HepG2 (cell line): Measurements from ENCODE around the gene ZDHHC19. TPM values are rescaled to one million over a fixed set of nuclear protein-coding genes. Genes with fewer than 3 reads are reported as not detected.

ENCODE experiments used
- ATAC-seq: fragments of 200-7000 bp; cut with Tn5 transposase; 3 replicates; pipeline ENCODE4 v1.9.1; 2020; ENCODE audit warnings: mild to moderate bottlenecking, moderate library complexity
- BruUV-seq: library from RNA; stranded (reverse); fragments of 400-500 nt; replicated peaks from 2 replicates; lab custom pipeline; 2021; lab: Mats Ljungman, UMichigan
- CTCF ChIA-PET: fragments of 300-600 bp; formaldehyde crosslinking; extraction: SDS; loops from one replicate; lab custom pipeline; 2021; ENCODE audit warnings: low total read pairs, inconsistent platforms, low intra/inter-chr PET ratio; lab: Yijun Ruan, JAX
- POLR2A ChIA-PET: fragments of 350-600 bp; sonication (Branson Sonifier 250); formaldehyde crosslinking; loops from one replicate; lab custom pipeline; 2020; ENCODE audit warnings: antibody characterized with exemption, inconsistent platforms; lab: Yijun Ruan, JAX
- DNase-seq: peaks from one replicate; pipeline ENCODE4 v3.0.0-alpha.2; 2015; ENCODE audit warnings: low spot score
- FAIRE-seq: peaks from 3 replicates; lab custom pipeline; 2011; peaks lifted over from hg19 to GRCh38; lab: Jason Lieb, UNC
- H2AFZ ChIP-seq: one replicate; pipeline ENCODE4 v1.6.1; 2011; ENCODE audit warnings: low read length, inconsistent platforms
- H3K27ac ChIP-seq: fragments of 300-600 bp; 3 replicates; pipeline ENCODE4 v1.8.0; 2011; ENCODE audit warnings: mixed run types, mild to moderate bottlenecking, mixed read lengths, low read length, inconsistent platforms; ENCODE audit not compliant: insufficient read depth; ENCODE audit errors: extremely low read length
- H3K27me3 ChIP-seq, 2 experiments: fragments of 200-600 bp in 1 of 2; 2 replicates in 1 of 2; 3 replicates in 1 of 2; pipeline versions ENCODE4 v1.6.0 to v1.8.0; 2011; ENCODE audit warnings: low read length in 2 of 2, mild to moderate bottlenecking in 2 of 2, moderate library complexity in 2 of 2, inconsistent platforms in 1 of 2; ENCODE audit not compliant: insufficient read depth in 2 of 2, control insufficient read depth in 1 of 2
- H3K36me3 ChIP-seq, 2 experiments: fragments of 200-600 bp in 1 of 2; replicated peaks in 1 of 2; 2 replicates in 1 of 2; 3 replicates in 1 of 2; pipeline versions ENCODE4 v1.5.1 to v1.8.0; 2011; ENCODE audit warnings: low read length in 2 of 2, inconsistent platforms in 1 of 2; ENCODE audit not compliant: insufficient read depth in 2 of 2, control insufficient read depth in 1 of 2
- H3K4me1 ChIP-seq: 2 replicates; pipeline ENCODE4 v1.5.1; 2012; ENCODE audit warnings: low read length, inconsistent platforms; ENCODE audit not compliant: insufficient read depth
- H3K4me2 ChIP-seq: 2 replicates; pipeline ENCODE4 v1.6.0; 2011; ENCODE audit warnings: low read depth, low read length, inconsistent platforms
- H3K4me3 ChIP-seq, 3 experiments: fragments of 200-600 bp in 1 of 3; sonication (generic), shearing (Covaris generic) in 1 of 3; replicated peaks in 1 of 3; 2 replicates each; pipeline ENCODE4 v1.5.1; 2011 to 2016; ENCODE audit warnings: low read length in 3 of 3, inconsistent platforms in 2 of 3, low read depth in 2 of 3, mild to moderate bottlenecking in 2 of 3, control low read depth in 1 of 3, mixed read lengths in 1 of 3; ENCODE audit not compliant: insufficient read depth in 1 of 3
- H3K79me2 ChIP-seq: one replicate; pipeline ENCODE4 v1.6.1; 2011; ENCODE audit warnings: low read length, inconsistent platforms; ENCODE audit not compliant: insufficient read depth
- H3K9ac ChIP-seq: 2 replicates; pipeline ENCODE4 v1.6.0; 2011; ENCODE audit warnings: mild to moderate bottlenecking, low read depth, low read length, inconsistent platforms; ENCODE audit not compliant: insufficient read depth
- H3K9me3 ChIP-seq: 2 replicates; pipeline ENCODE4 v1.5.1; 2012; ENCODE audit warnings: mild to moderate bottlenecking, low read length
- H4K20me1 ChIP-seq: 2 replicates; pipeline ENCODE4 v1.6.0; 2011; ENCODE audit warnings: inconsistent platforms, mild to moderate bottlenecking, low read length, moderate library complexity; ENCODE audit not compliant: insufficient read depth
- HES4 ChIP-seq: sonication (generic); formaldehyde crosslinking; IDR thresholded peaks from 2 replicates; pipeline ENCODE4 v1.9.0; 2021; ENCODE audit warnings: mild to moderate bottlenecking, missing genetic modification reagents, borderline replicate concordance
- LBX2 ChIP-seq: sonication (generic); formaldehyde crosslinking; IDR thresholded peaks from 2 replicates; pipeline ENCODE4 v1.5.0; 2020; ENCODE audit warnings: missing genetic modification reagents, mild to moderate bottlenecking, borderline replicate concordance
- PTBP1 ChIP-seq: fragments of 200-400 bp; formaldehyde crosslinking; IDR thresholded peaks from 2 replicates; pipeline ENCODE4 v1.6.1; 2018; ENCODE audit warnings: low read length, low read depth; ENCODE audit not compliant: poor library complexity, severe bottlenecking
- SP5 ChIP-seq: IDR thresholded peaks from 2 replicates; pipeline ENCODE4 v1.6.1; 2016; ENCODE audit warnings: low read depth, borderline replicate concordance
- U2AF2 ChIP-seq: fragments of 200-400 bp; formaldehyde crosslinking; IDR thresholded peaks from 2 replicates; pipeline ENCODE4 v1.6.1; 2017; ENCODE audit warnings: low read depth, mild to moderate bottlenecking, low read length
- ZFY ChIP-seq: sonication (generic); formaldehyde crosslinking; IDR thresholded peaks from 2 replicates; pipeline ENCODE4 v1.4.0; 2020; ENCODE audit warnings: missing genetic modification reagents
- ZNF10 ChIP-seq: sonication (generic); formaldehyde crosslinking; IDR thresholded peaks from 2 replicates; pipeline ENCODE4 v1.4.0; 2020; ENCODE audit warnings: mild to moderate bottlenecking, low read depth, missing genetic modification reagents, borderline replicate concordance
- ZNF124 ChIP-seq: sonication (generic); formaldehyde crosslinking; IDR thresholded peaks from 2 replicates; pipeline ENCODE4 v1.4.0; 2020; ENCODE audit warnings: missing genetic modification reagents
- ZNF354B ChIP-seq: sonication (generic); formaldehyde crosslinking; IDR thresholded peaks from 2 replicates; pipeline ENCODE4 v1.8.0; 2022; ENCODE audit warnings: mild to moderate bottlenecking, missing genetic modification reagents
- ZNF678 ChIP-seq: sonication (generic); formaldehyde crosslinking; IDR thresholded peaks from 2 replicates; pipeline ENCODE4 v1.4.0; 2020; ENCODE audit warnings: mild to moderate bottlenecking, missing genetic modification reagents
- ZSCAN29 ChIP-seq: sonication (generic); formaldehyde crosslinking; conservative IDR thresholded peaks from 2 replicates; pipeline ENCODE4 v1.4.0; 2020; ENCODE audit warnings: mild to moderate bottlenecking, missing genetic modification reagents
- WGBS: methylation state at CpG from one replicate; pipeline ENCODE4 v1.1.6; 2017; ENCODE audit warnings: low lambda C conversion rate; 5-methylcytosine and 5-hydroxymethylcytosine counted together
- in situ Hi-C: cut with HindIII; loops from 2 replicates; pipeline ENCODE4 v1.10.0; 2017; ENCODE audit warnings: low pct_unique_long_range_greater_than_20kb; ENCODE audit not compliant: extremely low pct_ligation_motif_present
- intact Hi-C: fragments of 100-400 bp; cut with micrococcal nuclease; formaldehyde crosslinking; loops from one replicate; pipeline ENCODE4 v1.10.0; 2022; ENCODE audit not compliant: unreplicated experiment
- polyA plus RNA-seq, 8 experiments: library from polyadenylated mRNA; depleted of rRNA in 3 of 8; stranded (reverse) in 7 of 8; unstranded in 1 of 8; fragments of >200 nt; fragmentation: Illumina TruSeq in 4 of 8; extraction: Trizol in 4 of 8; gene quantifications; 2 replicates each; pipeline versions ENCODE4 v1.2.1 to v1.2.3, GENCODE V29; 2011 to 2016; ENCODE audit warnings: low read depth in 4 of 8, missing spikeins in 1 of 8, mixed read lengths in 1 of 8; ENCODE audit not compliant: insufficient read depth in 1 of 8
- total RNA-seq, 5 experiments: library from RNA; depleted of rRNA; stranded (reverse); fragments of >200 nt; fragmentation: Illumina TruSeq; extraction: Trizol; gene quantifications; 2 replicates each; pipeline ENCODE4 v1.2.3, GENCODE V29; 2016; ENCODE audit warnings: low read depth in 1 of 5

The ZDHHC19 gene
- total and polyA plus RNA-seq, 2 of the 13 experiments (the other 11 are each of a cell fraction or from before 2014, with no cell fraction given) = 0.22 to 0.53 TPM

DNA sequence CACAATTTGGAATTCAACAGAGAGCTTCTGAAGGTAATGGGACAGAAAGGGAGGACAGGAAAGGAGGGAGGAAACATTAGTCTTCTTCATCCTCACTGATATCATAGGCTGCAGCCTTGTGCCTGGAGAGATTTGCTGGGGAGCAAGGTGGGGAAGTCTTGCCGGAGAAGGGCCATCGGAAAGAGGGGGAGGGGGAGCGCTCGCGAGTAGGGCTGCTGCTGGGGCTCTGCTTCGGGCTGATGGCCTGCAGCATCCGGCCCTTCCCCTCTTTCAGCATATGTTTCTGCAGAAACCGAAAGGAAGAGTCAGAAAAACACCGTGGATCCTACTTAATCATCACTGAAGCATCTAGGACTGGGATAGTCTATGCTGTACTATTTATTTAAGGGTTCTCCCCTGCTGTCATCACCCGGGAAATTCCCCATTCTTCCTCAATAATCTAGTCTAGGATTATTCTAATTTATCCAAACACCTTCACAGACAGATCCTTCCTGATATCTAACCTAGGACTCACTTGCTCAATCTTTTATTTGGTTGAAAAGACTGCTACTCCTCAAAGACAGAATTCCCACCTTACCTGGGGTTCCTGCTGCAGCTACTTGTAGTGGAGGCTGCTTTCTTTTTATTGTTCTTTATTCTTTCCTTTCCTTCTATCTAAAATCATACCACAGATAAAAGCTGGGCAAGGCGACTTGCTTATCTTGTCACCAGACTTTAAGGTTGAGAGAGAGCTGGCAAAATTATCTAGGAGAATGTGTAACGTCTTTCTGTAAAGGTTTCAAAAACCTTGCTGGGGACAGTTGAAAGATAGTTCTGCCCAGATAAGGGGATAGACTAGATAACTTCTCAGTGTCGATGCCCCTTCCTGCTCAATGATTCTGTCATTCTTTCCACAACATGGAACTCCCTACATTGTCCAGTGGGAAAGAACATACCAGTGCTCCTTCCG lies 27.7 kb upstream of the ZDHHC19 start:
- Histone ChIP-seq H3K4me3 (no peak overlapping the region), H3K27me3 (no peaks in the 10 kb centered on the region), H3K4me2 (no peak overlapping the region), H3K9ac (no peak overlapping the region), H3K9me3 (no peaks in the 10 kb centered on the region), H3K4me1 (peaks cover 8% of the 10 kb centered on the region), H4K20me1 (no peaks in the 10 kb centered on the region), H3K36me3 (peaks cover 8 to 47% of the 10 kb centered on the region in 2 experiments), H3K79me2 (no peaks in the 10 kb centered on the region), H2AFZ (no peak overlapping the region), H3K27ac (no peak overlapping the region)
- DNase-seq (no peak), FAIRE-seq (no peak), ATAC-seq (no peak)
- TF ChIP-seq ZSCAN29 (no peak), ZNF10 (no peak), ZFY (no peak), HES4 (no peak)
- WGBS = 96% methylated on average over 14 of the region's 14 CpGs
- ChIA-PET CTCF (no interaction called here), POLR2A (no interaction called here)
- BruUV-seq = no TSS peak
- intact Hi-C loops = no loop called here
- in situ Hi-C loops = no loop called here

DNA sequence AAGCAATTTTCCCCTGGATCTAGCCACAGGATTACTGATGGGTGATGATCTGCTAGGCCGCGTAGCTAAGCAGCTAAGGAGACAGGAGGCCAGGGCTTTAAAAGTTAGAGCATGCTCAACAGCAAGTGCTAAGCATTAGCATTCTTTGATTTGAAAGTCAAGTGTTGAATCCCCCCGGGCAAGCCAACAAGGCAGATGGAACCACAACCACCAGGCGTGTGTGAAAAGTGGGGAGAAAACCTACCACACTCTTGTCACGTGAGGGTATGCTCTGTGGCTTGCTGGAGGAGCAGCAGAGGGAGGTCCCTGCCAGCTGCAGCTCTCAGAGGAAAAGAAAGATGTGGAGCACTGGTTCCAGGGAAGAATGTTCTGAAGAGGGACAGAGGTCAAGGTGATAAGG lies 26.0 kb upstream of the ZDHHC19 start:
- no peak overlapping the region for H3K4me3 ChIP-seq
- no peaks in the 10 kb centered on the region for H3K27me3 ChIP-seq
- intact Hi-C loops = no loop called here
- H3K79me2 ChIP-seq = no peaks in the 10 kb centered on the region
- no peak overlapping the region for H2AFZ ChIP-seq
- H3K9ac ChIP-seq = no peak overlapping the region
- DNase-seq (no peak), FAIRE-seq (no peak), ATAC-seq (no peak)
- H4K20me1 ChIP-seq = no peaks in the 10 kb centered on the region
- 96% methylated on average over 5 of the region's 5 CpGs for WGBS
- no peak overlapping the region for H3K27ac ChIP-seq
- in situ Hi-C loops = no loop called here
- CTCF ChIA-PET = no interaction called here
- H3K4me1 ChIP-seq = peaks cover 8% of the 10 kb centered on the region
- no peaks in the 10 kb centered on the region for H3K9me3 ChIP-seq
- BruUV-seq = no TSS peak
- H3K36me3 ChIP-seq = peaks cover 4 to 41% of the 10 kb centered on the region in 2 experiments
- POLR2A ChIA-PET = no interaction called here
- H3K4me2 ChIP-seq = no peak overlapping the region
- TF ChIP-seq ZNF124 (CRISPR knock-in tag) (no peak), LBX2 (no peak), PTBP1 (no peak), SP5 (no peak), U2AF2 (no peak), ZNF354B (no peak), ZNF678 (no peak)
